Activated naive CD4-positive, alpha-beta T cell treated with anti-CD3 and anti-CD28 coated beads, Interleukin-2, amount 50 U/mL, for 16 hours (primary cell): ENCODE results near the gene TOX4.
"Not testable (repeated sequence)": the region's sequence is repeated elsewhere in the genome, so short reads cannot be mapped to it uniquely, and the experiment has no call there.

ENCODE experiments used
- DNase-seq: peaks from one replicate; pipeline ENCODE4 v3.0.0-alpha.2; 2020

TOX4 gene

DNA sequence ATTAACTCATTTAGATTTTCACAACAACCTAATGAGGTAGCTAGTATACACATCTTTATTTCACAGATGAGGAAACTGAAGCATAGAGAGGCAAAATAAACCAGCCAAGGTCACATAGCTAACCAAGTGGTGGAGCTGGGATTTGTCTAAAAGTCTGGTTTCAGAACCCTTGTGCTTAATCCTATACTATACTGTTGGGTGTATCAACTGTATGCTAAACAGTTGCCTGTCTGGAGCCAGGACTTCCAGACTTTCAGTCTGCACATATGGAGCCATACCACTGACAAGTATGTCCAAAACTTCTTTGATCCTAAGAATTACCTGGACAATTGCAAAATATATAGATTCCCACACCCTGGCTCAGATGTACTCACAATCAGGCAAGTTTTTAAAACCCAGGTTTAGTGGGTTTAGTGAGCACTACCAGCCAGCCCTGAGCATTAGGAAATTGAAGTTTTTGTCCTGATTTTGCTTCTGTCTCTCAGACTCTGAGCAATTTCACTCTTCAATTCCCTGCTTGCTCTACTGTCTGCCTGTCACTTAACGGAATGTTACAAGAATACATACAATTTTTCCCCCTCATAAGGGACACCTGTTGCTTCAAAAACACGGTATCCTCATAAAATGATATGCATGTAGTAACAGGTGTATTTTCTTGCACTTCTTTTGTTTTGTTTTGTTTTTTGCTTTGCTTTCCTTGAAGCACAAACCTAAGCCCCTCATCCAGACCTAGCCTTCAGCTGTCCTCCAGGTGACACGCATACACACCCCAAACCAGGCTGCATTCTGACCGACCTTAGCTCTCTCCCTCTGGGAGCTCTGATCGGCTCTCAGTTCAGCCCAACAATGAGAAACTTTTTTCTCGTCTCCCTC is 58.8 kb downstream of the TOX4 start:
- no peak for DNase-seq

DNA sequence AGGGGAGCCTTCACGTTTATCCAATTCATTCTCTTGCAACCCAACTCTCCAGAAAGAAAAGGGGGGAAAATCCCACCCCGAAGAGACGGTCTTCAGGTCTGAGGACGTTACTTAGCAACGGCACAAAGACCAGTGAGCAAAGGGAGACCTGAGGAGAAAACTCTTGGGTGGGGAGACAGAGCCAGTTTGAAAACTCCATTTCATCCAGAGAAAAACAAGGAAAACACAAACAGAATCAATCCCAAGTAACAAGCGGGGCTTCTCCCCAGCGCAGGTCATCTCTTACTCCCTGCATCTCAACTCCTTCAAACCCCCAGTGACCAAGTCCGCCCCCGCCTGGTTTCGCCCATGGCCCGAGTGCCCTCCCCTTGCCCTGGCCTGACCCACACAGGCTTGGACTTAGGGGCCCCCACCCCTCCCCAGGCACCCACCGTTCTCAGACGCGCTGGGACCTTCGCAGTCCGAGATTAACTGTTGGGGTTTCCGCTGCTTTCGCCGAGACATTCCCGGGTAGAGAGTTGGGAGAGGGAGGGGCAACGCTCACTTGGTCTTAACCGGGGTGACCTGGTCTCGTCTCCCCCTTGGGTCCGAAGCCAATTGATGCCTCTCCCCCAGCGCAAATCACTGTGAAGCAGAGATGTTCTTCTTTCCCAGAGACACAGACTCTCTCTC is 59.6 kb downstream of the TOX4 start:
- DNase-seq: no peak

- no peak for DNase-seq
These were observed 60.1 kb downstream of the TOX4 start for GRCh38 chr14:21537090-21537424.

DNA sequence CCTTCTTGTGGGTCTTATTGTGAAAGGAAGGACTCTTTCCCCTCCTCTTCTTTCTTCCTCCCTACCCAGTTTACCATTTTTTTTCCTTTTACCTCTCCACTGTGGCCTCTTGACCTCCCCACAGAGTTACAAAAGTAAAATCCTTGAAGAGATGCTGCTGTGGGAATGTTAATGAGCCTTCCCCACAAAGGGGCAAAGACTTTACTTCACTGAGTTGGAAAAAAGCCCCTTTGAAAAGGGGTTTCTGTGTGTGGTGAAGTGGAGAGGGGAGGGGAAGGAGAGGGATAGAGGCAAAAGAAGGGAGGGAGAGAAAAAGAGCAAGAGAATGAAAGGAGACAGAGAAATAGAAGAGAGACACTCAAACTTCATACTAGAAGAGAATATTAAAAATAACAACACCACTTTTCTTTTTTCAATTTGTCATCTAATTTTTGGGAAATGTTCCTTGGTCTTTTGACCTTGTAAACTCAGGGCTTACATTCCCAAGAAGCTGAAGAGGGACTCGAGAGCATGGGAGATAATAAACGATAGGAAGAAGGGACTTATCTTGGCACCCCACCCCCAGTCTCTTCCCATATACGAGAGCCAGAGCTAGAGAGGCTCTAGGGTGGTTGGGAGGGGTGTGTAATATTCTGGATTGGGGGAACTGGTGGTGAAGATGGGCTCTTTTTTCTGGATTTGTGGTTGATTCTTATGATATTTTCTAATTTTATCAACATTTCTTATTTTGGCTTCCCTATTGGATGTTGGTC is 62.4 kb downstream of the TOX4 start:
- no peak for DNase-seq

DNA sequence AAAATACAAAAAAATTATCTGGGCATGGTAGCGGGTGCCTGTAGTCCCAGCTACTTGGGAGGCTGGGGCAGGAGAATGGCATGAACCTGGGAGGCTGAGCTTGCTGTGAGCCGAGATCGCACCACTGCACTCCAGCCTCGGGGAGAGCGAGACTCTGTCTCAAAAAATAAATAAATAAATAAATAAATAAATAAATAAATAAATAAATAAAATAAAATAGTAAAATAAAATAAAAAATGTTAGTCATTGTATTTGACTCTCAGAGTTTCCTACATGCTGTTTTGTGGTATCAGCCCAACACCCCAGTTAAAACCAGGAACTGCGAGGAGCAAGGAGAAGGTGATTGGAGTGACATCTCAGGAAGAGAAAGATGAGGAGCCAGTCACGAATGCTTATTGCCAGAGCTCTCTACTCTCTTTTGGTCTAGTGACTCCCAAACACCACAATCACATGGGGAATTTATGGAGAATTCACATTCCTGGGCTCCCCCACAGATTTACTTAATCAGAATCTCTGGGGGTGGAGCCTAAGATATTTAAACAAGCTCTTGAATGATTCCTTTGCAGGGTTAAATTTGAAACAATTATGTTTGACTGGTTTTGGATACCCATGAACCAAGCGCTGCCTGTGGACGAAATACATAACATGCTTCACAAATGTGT is 64.5 kb downstream of the TOX4 start:
- no peak for DNase-seq

DNA sequence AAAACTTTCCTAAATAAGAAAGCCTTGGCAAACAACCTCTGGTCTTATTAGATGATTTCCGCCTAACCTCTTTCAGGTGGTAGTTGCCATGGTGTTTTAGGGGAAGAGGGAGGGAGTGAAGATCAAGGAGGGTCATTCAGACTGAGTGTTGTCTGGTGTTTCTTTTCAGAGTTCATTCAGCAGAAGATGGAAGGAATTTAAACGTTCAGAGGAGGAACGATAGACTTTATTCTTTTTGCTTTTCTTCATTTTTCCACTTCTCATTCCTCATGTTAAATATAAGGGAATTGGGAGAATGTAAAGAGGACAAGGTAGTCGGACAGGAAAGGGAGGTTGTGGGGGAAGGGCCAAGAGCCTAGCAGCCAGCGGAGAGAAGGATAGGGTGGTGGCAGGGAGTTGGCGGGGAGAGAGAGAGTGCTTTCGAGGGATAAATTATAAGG is 66.5 kb downstream of the TOX4 start:
- DNase-seq: no peak

GRCh38 chr14:21543963-21544362 is 67.0 kb downstream of the TOX4 start:
- DNase-seq: no peak

- DNase-seq: not testable (repeated sequence)
These were observed 67.6 kb downstream of the TOX4 start for GRCh38 chr14:21544588-21544987.
